ENCODE measurements around the gene GGA1. TPM values are rescaled to one million over a fixed set of nuclear protein-coding genes. Genes with fewer than 3 reads are reported as not detected.

Gene GGA1
- total RNA-seq, 1 donor from 2014 or later, result 36.1 TPM

DNA sequence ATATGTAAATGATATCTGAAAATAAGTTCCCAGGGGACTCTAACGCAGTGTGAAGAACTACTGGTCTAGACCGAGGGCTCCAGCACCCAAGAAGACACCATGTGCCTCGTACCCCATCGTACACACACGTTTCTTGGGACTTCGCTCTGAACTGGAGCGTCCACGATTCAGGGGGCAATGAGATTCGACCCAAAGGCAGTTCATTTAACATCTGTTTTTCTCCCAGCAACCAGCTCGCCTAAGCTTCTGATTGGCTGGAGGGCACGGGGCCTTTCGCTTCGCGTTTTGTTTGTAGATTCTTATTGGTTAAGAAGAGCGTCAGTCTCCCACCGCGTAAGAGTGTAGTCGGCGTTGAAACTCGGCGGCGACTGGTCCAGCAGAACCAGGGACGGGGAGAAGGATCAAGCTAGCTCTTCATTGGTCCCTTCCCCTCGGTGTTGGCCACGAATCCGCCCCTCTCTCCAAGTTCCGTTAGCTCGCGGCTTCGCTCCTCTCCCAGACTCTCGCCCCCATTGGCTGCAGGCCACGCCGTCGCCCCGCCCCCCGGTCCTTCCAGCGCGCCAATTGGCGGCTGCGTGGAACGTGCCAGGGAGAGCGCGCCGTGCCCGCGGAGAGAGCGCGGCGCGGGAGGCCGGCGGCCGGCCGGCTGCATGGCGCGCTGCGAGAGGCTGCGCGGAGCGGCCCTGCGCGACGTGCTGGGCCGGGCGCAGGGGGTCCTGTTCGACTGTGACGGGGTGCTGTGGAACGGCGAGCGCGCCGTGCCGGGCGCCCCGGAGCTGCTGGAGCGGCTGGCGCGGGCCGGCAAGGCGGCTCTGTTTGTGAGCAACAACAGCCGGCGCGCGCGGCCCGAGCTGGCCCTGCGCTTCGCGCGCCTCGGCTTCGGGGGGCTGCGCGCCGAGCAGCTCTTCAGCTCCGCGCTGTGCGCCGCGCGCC, 49.8 kb downstream of the GGA1 start, which contains the start of gene PDXP:
PDXP (plus strand) TSS at position 591 of the 933 bp plus-strand sequence; CDS start at position 651, 60 bp downstream.
- TF ChIP-seq, protein P1, sequence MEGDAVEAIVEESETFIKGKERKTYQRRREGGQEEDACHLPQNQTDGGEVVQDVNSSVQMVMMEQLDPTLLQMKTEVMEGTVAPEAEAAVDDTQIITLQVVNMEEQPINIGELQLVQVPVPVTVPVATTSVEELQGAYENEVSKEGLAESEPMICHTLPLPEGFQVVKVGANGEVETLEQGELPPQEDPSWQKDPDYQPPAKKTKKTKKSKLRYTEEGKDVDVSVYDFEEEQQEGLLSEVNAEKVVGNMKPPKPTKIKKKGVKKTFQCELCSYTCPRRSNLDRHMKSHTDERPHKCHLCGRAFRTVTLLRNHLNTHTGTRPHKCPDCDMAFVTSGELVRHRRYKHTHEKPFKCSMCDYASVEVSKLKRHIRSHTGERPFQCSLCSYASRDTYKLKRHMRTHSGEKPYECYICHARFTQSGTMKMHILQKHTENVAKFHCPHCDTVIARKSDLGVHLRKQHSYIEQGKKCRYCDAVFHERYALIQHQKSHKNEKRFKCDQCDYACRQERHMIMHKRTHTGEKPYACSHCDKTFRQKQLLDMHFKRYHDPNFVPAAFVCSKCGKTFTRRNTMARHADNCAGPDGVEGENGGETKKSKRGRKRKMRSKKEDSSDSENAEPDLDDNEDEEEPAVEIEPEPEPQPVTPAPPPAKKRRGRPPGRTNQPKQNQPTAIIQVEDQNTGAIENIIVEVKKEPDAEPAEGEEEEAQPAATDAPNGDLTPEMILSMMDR (IDR thresholded peaks at IDR 0.05; ENCODE audit: insufficient read depth, low read length, severe bottlenecking), result no peak
- DNase-seq (ENCODE audit: low read depth) (peak; percentile 98), FAIRE-seq (peak; percentile 43)
- Histone ChIP-seq H3K27me3 (ENCODE audit: control insufficient read depth, insufficient read depth, low read length) (no peaks in the 10 kb centered on the region), H3K4me3 (ENCODE audit: low read depth, low read length) (peak within 1 kb of the TSS; percentile 53), H3K36me3 (ENCODE audit: control insufficient read depth, insufficient read depth, low read length) (peaks cover 6% of the 10 kb centered on the region)

DNA sequence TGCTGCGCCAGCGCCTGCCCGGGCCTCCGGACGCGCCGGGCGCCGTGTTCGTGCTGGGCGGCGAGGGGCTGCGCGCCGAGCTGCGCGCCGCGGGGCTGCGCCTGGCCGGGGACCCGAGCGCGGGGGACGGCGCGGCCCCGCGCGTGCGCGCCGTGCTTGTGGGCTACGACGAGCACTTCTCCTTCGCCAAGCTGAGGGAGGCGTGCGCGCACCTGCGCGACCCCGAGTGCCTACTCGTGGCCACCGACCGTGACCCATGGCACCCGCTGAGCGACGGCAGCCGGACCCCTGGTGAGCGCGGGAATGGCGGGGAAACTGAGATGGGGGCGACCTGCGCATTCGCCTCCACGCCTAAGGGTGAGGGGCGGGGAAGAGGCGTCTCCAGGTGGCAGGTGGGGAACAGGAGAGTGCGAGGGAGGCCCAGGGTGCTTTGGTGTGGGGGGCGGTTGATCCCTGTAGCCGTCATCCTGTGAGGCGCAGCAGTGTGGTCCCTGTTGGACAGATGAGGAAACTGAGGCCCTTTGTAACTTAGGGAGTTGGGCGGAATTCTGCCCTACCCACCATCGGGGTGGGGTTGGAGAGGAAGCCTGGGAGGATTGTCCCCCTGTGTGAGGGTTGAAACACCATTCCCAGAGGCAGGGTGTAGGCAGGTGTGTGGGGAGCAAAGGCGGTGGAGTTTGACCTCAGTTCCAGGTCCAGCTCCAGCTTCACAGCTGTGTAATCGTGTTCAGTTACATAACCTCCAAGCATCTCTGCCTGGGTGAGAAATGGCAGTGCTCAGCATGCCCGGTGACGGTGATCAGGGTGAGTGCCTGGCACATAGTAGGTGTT, 50.6 kb downstream of the GGA1 start:
- DNase-seq (ENCODE audit: low read depth) (no peak), FAIRE-seq (no peak)
- Histone ChIP-seq H3K27me3 (ENCODE audit: control insufficient read depth, insufficient read depth, low read length) (no peaks in the 10 kb centered on the region), H3K36me3 (ENCODE audit: control insufficient read depth, insufficient read depth, low read length) (no peaks in the 10 kb centered on the region), H3K4me3 (ENCODE audit: low read depth, low read length) (peak overlapping the region; percentile 53)
- TF ChIP-seq, protein P1 (IDR thresholded peaks at IDR 0.05; ENCODE audit: insufficient read depth, low read length, severe bottlenecking), result no peak

- Histone ChIP-seq H3K27me3 (ENCODE audit: control insufficient read depth, insufficient read depth, low read length) (no peaks in the 10 kb centered on the region), H3K36me3 (ENCODE audit: control insufficient read depth, insufficient read depth, low read length) (no peaks in the 10 kb centered on the region), H3K4me3 (ENCODE audit: low read depth, low read length) (no peak overlapping the region)
- TF ChIP-seq, protein P1 (IDR thresholded peaks at IDR 0.05; ENCODE audit: insufficient read depth, low read length, severe bottlenecking), result no peak
- no peak for FAIRE-seq
- no peak for DNase-seq (ENCODE audit: low read depth)
Measured at GRCh38 chr22:37659897-37660708, 51.5 kb downstream of the GGA1 start.

GRCh38 chr22:37660709-37661045, 52.0 kb downstream of the GGA1 start:
- Histone ChIP-seq H3K27me3 (ENCODE audit: control insufficient read depth, insufficient read depth, low read length) (no peaks in the 10 kb centered on the region), H3K4me3 (ENCODE audit: low read depth, low read length) (no peak overlapping the region)
- FAIRE-seq, result no peak

More at GRCh38 chr22:37660709-37661045, 52.0 kb downstream of the GGA1 start:
- DNase-seq (ENCODE audit: low read depth), result no peak
- no peaks in the 10 kb centered on the region for H3K36me3 ChIP-seq (ENCODE audit: control insufficient read depth, insufficient read depth, low read length)
- TF ChIP-seq, protein P1 (IDR thresholded peaks at IDR 0.05; ENCODE audit: insufficient read depth, low read length, severe bottlenecking), result no peak
